Esophagus squamous epithelium (tissue), 4 donors: Measurements from ENCODE around the gene SPACA7.

ENCODE experiments used
- POLR2A ChIP-seq, 4 donors: fragments of 450-650 bp; IDR thresholded peaks; one replicate each; pipeline ENCODE4 v1.6.1; 2017; ENCODE audit warnings: antibody characterized with exemption in 4 of 4, mild to moderate bottlenecking in 4 of 4, moderate library complexity in 3 of 4
- TF ChIP-seq, protein P1 (sequence below), 6 experiments: fragments of 450-650 bp in 4 of 6; fragments of 200-600 bp in 2 of 6; sonication (generic) in 2 of 6; IDR thresholded peaks; one replicate each; pipeline ENCODE4 v1.5.1; 2016 to 2019; ENCODE audit warnings: antibody characterized with exemption in 6 of 6, mild to moderate bottlenecking in 4 of 6, moderate library complexity in 4 of 6

DNA sequence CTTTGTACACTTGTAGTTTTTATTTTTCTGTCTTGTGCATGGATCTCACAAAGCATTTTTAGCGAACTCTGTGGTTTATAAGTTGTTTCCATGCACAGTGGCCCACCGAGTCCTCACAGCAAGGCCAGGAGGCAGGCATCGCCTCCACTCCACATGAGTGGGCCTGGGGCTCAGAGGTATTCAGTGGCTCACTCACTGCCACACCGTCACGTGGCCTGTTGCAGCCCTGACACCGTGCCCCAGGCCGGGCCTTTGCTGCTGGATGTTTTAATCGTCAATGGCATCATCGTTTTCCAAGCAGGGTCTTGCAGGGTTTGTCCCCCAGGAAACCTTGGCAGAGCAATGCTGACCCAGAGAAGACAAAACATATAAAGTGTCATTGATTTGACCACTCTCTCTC lies 59.8 kb downstream of the SPACA7 start:
- TF ChIP-seq, protein P1, sequence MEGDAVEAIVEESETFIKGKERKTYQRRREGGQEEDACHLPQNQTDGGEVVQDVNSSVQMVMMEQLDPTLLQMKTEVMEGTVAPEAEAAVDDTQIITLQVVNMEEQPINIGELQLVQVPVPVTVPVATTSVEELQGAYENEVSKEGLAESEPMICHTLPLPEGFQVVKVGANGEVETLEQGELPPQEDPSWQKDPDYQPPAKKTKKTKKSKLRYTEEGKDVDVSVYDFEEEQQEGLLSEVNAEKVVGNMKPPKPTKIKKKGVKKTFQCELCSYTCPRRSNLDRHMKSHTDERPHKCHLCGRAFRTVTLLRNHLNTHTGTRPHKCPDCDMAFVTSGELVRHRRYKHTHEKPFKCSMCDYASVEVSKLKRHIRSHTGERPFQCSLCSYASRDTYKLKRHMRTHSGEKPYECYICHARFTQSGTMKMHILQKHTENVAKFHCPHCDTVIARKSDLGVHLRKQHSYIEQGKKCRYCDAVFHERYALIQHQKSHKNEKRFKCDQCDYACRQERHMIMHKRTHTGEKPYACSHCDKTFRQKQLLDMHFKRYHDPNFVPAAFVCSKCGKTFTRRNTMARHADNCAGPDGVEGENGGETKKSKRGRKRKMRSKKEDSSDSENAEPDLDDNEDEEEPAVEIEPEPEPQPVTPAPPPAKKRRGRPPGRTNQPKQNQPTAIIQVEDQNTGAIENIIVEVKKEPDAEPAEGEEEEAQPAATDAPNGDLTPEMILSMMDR (IDR thresholded peaks at IDR 0.05), result no peak
- TF ChIP-seq POLR2A (IDR thresholded peaks at IDR 0.05), result no peak
